ENCODE results near the gene VAPB.

VAPB gene

GRCh38 chr20:58481481-58482021 lies 92.5 kb downstream of the VAPB start:
- TF ChIP-seq CTCF (conservative IDR thresholded peaks at IDR 0.05) = peak; percentile 56

GRCh38 chr20:58482416-58482815 lies 93.4 kb downstream of the VAPB start:
- TF ChIP-seq CTCF (conservative IDR thresholded peaks at IDR 0.05) = no peak
- H3K27ac ChIP-seq = no peak overlapping the region

More at GRCh38 chr20:58481481-58482021, 92.5 kb downstream of the VAPB start:
- no peak overlapping the region; the same call in 1 of the 2 replicates for H3K27ac ChIP-seq

- TF ChIP-seq CTCF (conservative IDR thresholded peaks at IDR 0.05) = no peak
- no peak overlapping the region for H3K27ac ChIP-seq
Measured at GRCh38 chr20:58483051-58483450, 94.0 kb downstream of the VAPB start.

- no peak for TF ChIP-seq CTCF (conservative IDR thresholded peaks at IDR 0.05)
Measured at GRCh38 chr20:58483470-58483869, 94.4 kb downstream of the VAPB start.

GRCh38 chr20:58485393-58485792 lies 96.4 kb downstream of the VAPB start:
- no peak overlapping the region for H3K27ac ChIP-seq
- no peak for TF ChIP-seq CTCF (conservative IDR thresholded peaks at IDR 0.05)

More at GRCh38 chr20:58483470-58483869, 94.4 kb downstream of the VAPB start:
- H3K27ac ChIP-seq = no peak overlapping the region

GRCh38 chr20:58486207-58486606 lies 97.2 kb downstream of the VAPB start:
- no peak overlapping the region for H3K27ac ChIP-seq
- TF ChIP-seq CTCF (conservative IDR thresholded peaks at IDR 0.05) = no peak

GRCh38 chr20:58492074-58492718 lies 103.2 kb downstream of the VAPB start:
- H3K27ac ChIP-seq = no peak overlapping the region
- TF ChIP-seq CTCF (conservative IDR thresholded peaks at IDR 0.05) = no peak
